ENCODE results near the gene UGT1A3. TPM values are rescaled to one million over a fixed set of nuclear protein-coding genes. Genes with fewer than 3 reads are reported as not detected.

Gene UGT1A3
- total RNA-seq, 1 donor from 2014 or later = not detected

- CTCF ChIA-PET = no interaction called here
- Mint-ChIP-seq H3K27me3 (peaks cover 16% of the 10 kb centered on the region), H3K27ac (no peak overlapping the region), H3K4me1 (no peaks in the 10 kb centered on the region), H3K4me3 (no peak overlapping the region), H3K9me3 (peaks cover 2% of the 10 kb centered on the region), H3K36me3 (ENCODE audit: low read depth) (no peaks in the 10 kb centered on the region)
- ATAC-seq (ENCODE audit: low read depth) = no peak
- no peak for DNase-seq
- POLR2A ChIA-PET = no interaction called here
- no peak for TF ChIP-seq CTCF (IDR thresholded peaks at IDR 0.05)
- intact Hi-C loops (cut with micrococcal nuclease) = no loop called here
These were observed 72.7 kb downstream of the UGT1A3 start for GRCh38 chr2:233801357-233802131.

GRCh38 chr2:233802132-233802815, 73.4 kb downstream of the UGT1A3 start:
- H3K4me1 Mint-ChIP-seq = no peaks in the 10 kb centered on the region
- H3K27ac Mint-ChIP-seq = no peak overlapping the region
- no peak overlapping the region for H3K4me3 Mint-ChIP-seq
- no peak for TF ChIP-seq CTCF (IDR thresholded peaks at IDR 0.05)
- no peak for ATAC-seq (ENCODE audit: low read depth)
- intact Hi-C loops (cut with micrococcal nuclease) = no loop called here
- no peaks in the 10 kb centered on the region for H3K36me3 Mint-ChIP-seq (ENCODE audit: low read depth)
- CTCF ChIA-PET = no interaction called here
- peaks cover 2% of the 10 kb centered on the region for H3K9me3 Mint-ChIP-seq
- POLR2A ChIA-PET = no interaction called here
- peaks cover 16% of the 10 kb centered on the region for H3K27me3 Mint-ChIP-seq
- no peak for DNase-seq

- DNase-seq (no peak), ATAC-seq (ENCODE audit: low read depth) (no peak)
- no peaks in the 10 kb centered on the region for H3K36me3 Mint-ChIP-seq (ENCODE audit: low read depth)
- H3K4me1 Mint-ChIP-seq = no peaks in the 10 kb centered on the region
- H3K27ac Mint-ChIP-seq = no peak overlapping the region
- no peak for TF ChIP-seq CTCF (IDR thresholded peaks at IDR 0.05)
- peaks cover 2% of the 10 kb centered on the region for H3K9me3 Mint-ChIP-seq
- POLR2A ChIA-PET = no interaction called here
- no peak overlapping the region for H3K4me3 Mint-ChIP-seq
- peaks cover 16% of the 10 kb centered on the region for H3K27me3 Mint-ChIP-seq
- intact Hi-C loops (cut with micrococcal nuclease) = no loop called here
- CTCF ChIA-PET = no interaction called here
These were observed 74.6 kb downstream of the UGT1A3 start for GRCh38 chr2:233803292-233803911.

DNA sequence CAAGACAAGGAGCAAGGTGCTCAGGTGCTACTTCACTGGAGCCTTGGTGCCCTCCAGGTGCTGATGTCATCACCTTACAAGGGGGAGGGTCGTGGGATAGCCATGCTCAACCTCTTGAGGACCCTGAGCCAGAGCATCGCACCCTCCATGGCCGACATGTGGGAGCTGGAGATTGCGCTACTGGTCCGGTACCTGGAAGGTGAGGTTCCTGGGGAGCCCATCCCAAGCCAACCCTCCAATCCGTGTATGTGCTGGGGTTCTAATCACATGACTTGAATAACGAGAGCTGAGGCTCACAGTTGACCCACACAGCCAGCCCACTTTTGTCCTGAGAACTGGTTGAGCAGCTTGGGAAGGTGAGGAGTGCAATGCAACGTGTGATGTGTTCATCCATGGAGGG, 75.2 kb downstream of the UGT1A3 start:
- peaks cover 16% of the 10 kb centered on the region for H3K27me3 Mint-ChIP-seq
- no peaks in the 10 kb centered on the region for H3K4me1 Mint-ChIP-seq
- intact Hi-C loops (cut with micrococcal nuclease) = no loop called here
- no peak overlapping the region for H3K27ac Mint-ChIP-seq
- H3K9me3 Mint-ChIP-seq = peaks cover 2% of the 10 kb centered on the region
- POLR2A ChIA-PET = no interaction called here
- H3K36me3 Mint-ChIP-seq (ENCODE audit: low read depth) = no peaks in the 10 kb centered on the region
- no peak for TF ChIP-seq CTCF (IDR thresholded peaks at IDR 0.05)
- CTCF ChIA-PET = no interaction called here
- H3K4me3 Mint-ChIP-seq = no peak overlapping the region
- no peak for ATAC-seq (ENCODE audit: low read depth)
- DNase-seq = no peak

DNA sequence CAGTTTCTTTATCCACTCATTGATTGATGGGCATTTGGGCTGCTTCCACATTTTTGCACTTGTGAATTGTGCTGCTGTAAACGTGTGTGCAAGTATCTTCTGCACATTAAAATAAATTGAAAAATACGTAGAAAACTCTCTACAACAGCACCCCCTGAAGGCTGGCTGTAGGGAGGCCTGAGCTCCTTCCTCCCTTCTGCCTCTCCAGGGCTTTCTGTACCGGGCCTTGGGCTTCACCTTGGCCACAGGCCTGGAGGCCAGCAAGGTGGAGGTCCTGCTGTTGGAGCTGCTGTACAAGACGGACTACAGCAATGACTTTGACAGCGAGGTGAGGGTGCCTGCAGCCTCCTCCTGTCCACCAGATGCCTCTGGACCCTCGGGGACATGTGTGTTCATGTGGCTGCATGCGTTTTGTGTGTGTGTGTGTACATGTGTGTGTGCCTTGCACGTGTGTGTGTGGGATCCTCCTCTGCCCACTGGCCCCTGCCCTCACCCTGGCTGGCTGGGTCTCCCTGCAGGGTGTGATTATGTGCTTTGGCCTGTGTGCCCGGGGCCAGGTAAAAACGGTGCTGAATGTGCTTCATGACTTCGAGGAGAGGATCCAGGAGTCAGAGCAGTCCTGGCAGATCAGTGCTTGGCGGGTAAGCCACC, 78.5 kb downstream of the UGT1A3 start:
- TF ChIP-seq CTCF (IDR thresholded peaks at IDR 0.05) = no peak
- ChIA-PET CTCF (no interaction called here), POLR2A (no interaction called here)
- intact Hi-C loops (cut with micrococcal nuclease) = no loop called here
- Mint-ChIP-seq H3K4me1 (no peaks in the 10 kb centered on the region), H3K36me3 (ENCODE audit: low read depth) (no peaks in the 10 kb centered on the region), H3K27me3 (peaks cover 17% of the 10 kb centered on the region), H3K9me3 (no peaks in the 10 kb centered on the region), H3K4me3 (no peak overlapping the region), H3K27ac (no peak overlapping the region)
- ATAC-seq (ENCODE audit: low read depth) (no peak), DNase-seq (no peak)

All from activated B cell treated with CpG ODN at 0.5 μM for 24 hours (primary cell).